GM12878 (cell line): ENCODE data around the gene RDH5. TPM values are rescaled to one million over a fixed set of nuclear protein-coding genes. Genes with fewer than 3 reads are reported as not detected.

ENCODE experiments used
- CHD4 ChIP-seq: fragments of 200-600 bp; sonication (generic); IDR thresholded peaks from 2 replicates; pipeline ENCODE4 v1.6.1; 2016; ENCODE audit warnings: mild to moderate bottlenecking
- MEF2A ChIP-seq: IDR thresholded peaks from 2 replicates; pipeline ENCODE4 v1.6.1; 2011; ENCODE audit warnings: low read depth, mild to moderate bottlenecking, low read length, moderate library complexity; ENCODE audit not compliant: insufficient read depth
- NFYB ChIP-seq: IDR thresholded peaks from 2 replicates; pipeline ENCODE4 v1.6.1; 2011; ENCODE audit warnings: low read depth, mild to moderate bottlenecking, low read length, improper control_type of control experiment, moderate library complexity; ENCODE audit not compliant: insufficient read depth
- RB1 ChIP-seq: fragments of 450-650 bp; formaldehyde crosslinking; IDR thresholded peaks from 2 replicates; pipeline ENCODE4 v1.6.1; 2017; ENCODE audit warnings: mild to moderate bottlenecking, borderline replicate concordance
- YY1 ChIP-seq: IDR thresholded peaks from 2 replicates; pipeline ENCODE4 v1.6.1; 2011; ENCODE audit warnings: low read depth, mild to moderate bottlenecking, low read length
- polyA plus RNA-seq, 11 experiments: library from polyadenylated mRNA; depleted of rRNA in 4 of 11; unstranded in 6 of 11; stranded (reverse) in 5 of 11; fragments of >200 nt; fragmentation: Nextera tagmentation in 4 of 11; fragmentation: Illumina TruSeq in 1 of 11; extraction: Ambion mirVana in 4 of 11; extraction: Trizol in 1 of 11; gene quantifications; 1 replicate in 1 of 11; 2 replicates in 10 of 11; pipeline versions ENCODE4 v1.2.1 to v1.2.3, GENCODE V29; 2011 to 2016; ENCODE audit warnings: inconsistent platforms in 2 of 11, missing spikeins in 2 of 11, low read depth in 1 of 11
- total RNA-seq, 4 experiments: library from RNA; depleted of rRNA in 3 of 4; stranded (reverse); fragments of >200 nt in 3 of 4; fragmentation: Illumina TruSeq in 1 of 4; extraction: Trizol in 1 of 4; gene quantifications; 2 replicates each; pipeline versions ENCODE4 v1.2.1 to v1.2.3, GENCODE V29; 2013 to 2021
- TF ChIP-seq, protein P1 (sequence below): fragments of 450-650 bp; formaldehyde crosslinking; IDR thresholded peaks from 2 replicates; pipeline ENCODE4 v1.4.0; 2020; ENCODE audit warnings: mild to moderate bottlenecking, moderate library complexity

RDH5 gene
- total and polyA plus RNA-seq, 10 of the 15 experiments (the other 5 are each of a cell fraction or from before 2014, with no cell fraction given), result 2.6 to 11.6 (median 7.3) TPM

DNA sequence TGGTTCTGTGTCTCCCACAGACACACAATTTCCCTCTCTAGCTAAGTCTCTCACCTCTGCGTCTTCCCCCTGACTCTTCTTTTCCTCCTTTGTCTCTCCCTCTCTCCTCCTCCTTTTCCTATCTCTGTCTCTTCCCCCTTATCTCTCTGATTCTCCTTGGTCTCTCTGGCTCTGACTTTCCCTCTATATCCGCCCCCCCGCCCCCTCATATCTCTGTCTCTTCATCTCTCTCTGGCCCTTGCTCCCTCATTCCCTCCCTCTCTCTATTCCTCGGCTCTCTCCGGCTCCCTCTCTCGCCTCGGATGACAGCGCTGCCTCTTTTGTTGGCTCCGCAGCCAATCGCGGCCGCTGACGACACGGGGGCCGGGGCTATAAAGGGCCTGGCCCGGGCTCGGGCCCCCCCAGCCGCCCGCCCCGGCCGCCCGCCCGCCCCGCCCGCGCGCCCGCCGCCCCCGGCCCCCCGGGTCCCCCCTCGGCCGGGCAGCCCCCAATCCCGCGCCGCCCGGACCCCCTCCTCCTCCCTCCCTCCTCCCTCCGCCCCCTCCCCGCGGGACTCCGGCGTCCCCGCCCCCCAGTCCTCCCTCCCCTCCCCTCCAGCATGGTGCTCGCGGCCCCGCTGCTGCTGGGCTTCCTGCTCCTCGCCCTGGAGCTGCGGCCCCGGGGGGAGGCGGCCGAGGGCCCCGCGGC is 22.7 kb downstream of the RDH5 start, which contains the start of gene GDF11 (continued):
- TF ChIP-seq, protein P1, sequence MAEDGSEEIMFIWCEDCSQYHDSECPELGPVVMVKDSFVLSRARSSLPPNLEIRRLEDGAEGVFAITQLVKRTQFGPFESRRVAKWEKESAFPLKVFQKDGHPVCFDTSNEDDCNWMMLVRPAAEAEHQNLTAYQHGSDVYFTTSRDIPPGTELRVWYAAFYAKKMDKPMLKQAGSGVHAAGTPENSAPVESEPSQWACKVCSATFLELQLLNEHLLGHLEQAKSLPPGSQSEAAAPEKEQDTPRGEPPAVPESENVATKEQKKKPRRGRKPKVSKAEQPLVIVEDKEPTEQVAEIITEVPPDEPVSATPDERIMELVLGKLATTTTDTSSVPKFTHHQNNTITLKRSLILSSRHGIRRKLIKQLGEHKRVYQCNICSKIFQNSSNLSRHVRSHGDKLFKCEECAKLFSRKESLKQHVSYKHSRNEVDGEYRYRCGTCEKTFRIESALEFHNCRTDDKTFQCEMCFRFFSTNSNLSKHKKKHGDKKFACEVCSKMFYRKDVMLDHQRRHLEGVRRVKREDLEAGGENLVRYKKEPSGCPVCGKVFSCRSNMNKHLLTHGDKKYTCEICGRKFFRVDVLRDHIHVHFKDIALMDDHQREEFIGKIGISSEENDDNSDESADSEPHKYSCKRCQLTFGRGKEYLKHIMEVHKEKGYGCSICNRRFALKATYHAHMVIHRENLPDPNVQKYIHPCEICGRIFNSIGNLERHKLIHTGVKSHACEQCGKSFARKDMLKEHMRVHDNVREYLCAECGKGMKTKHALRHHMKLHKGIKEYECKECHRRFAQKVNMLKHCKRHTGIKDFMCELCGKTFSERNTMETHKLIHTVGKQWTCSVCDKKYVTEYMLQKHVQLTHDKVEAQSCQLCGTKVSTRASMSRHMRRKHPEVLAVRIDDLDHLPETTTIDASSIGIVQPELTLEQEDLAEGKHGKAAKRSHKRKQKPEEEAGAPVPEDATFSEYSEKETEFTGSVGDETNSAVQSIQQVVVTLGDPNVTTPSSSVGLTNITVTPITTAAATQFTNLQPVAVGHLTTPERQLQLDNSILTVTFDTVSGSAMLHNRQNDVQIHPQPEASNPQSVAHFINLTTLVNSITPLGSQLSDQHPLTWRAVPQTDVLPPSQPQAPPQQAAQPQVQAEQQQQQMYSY (CRISPR knock-in tag), result no peak
- no peak for TF ChIP-seq YY1
- no peak for TF ChIP-seq RB1
- TF ChIP-seq NFYB, result no peak
- TF ChIP-seq MEF2A, result no peak
- no peak for TF ChIP-seq CHD4
